Activated CD4-positive, alpha-beta T cell treated with anti-CD3 and anti-CD28 coated beads for 36 hours (primary cell): ENCODE results near the gene SORCS2. TPM values are rescaled to one million over a fixed set of nuclear protein-coding genes. Genes with fewer than 3 reads are reported as not detected.

ENCODE experiments used
- ATAC-seq: fragments of 200-7000 bp; cut with Tn5 transposase; one replicate; pipeline ENCODE4 v1.10.0; 2021; ENCODE audit warnings: mild to moderate bottlenecking, moderate library complexity
- CTCF ChIA-PET: fragments of 350-600 bp; sonication (Branson Sonifier 250); formaldehyde crosslinking; loops from one replicate; lab custom pipeline; 2021; ENCODE audit warnings: antibody characterized with exemption; lab: Charles Lee
- POLR2A ChIA-PET: fragments of 350-600 bp; sonication (Branson Sonifier 250); formaldehyde crosslinking; loops from one replicate; lab custom pipeline; 2021; ENCODE audit warnings: antibody characterized with exemption, inconsistent platforms; lab: Charles Lee
- DNase-seq: peaks from one replicate; pipeline ENCODE4 v3.0.0-alpha.2; 2020
- H3K27ac Mint-ChIP-seq: one replicate; pipeline ENCODE4 v1.8.0; 2021; ENCODE audit warnings: mixed read lengths
- H3K27me3 Mint-ChIP-seq: one replicate; pipeline ENCODE4 v1.8.0; 2021; ENCODE audit warnings: mixed read lengths
- H3K36me3 Mint-ChIP-seq: one replicate; pipeline ENCODE4 v1.8.0; 2021; ENCODE audit warnings: low read depth, mixed read lengths
- H3K4me1 Mint-ChIP-seq: one replicate; pipeline ENCODE4 v1.8.0; 2021; ENCODE audit warnings: mixed read lengths
- H3K4me3 Mint-ChIP-seq: one replicate; pipeline ENCODE4 v1.8.0; 2021; ENCODE audit warnings: mild to moderate bottlenecking, moderate library complexity, mixed read lengths
- H3K9me3 Mint-ChIP-seq: one replicate; pipeline ENCODE4 v1.8.0; 2021; ENCODE audit warnings: low read depth, mixed read lengths
- intact Hi-C, 2 experiments: fragments of 100-400 bp; cut with DNase I in 1 of 2; cut with micrococcal nuclease in 1 of 2; formaldehyde crosslinking; loops; one replicate each; pipeline versions ENCODE4 v1.14.2 to v1.15.1; 2022 to 2024; cut with DNase I, micrococcal nuclease
- total RNA-seq, 2 experiments: library from RNA; stranded (reverse); gene quantifications; one replicate each; pipeline ENCODE4 v1.2.3, GENCODE V29; 2021

Gene SORCS2
- total RNA-seq, 2 experiments from 2014 or later: 0.04 TPM; not detected in 1

- POLR2A ChIA-PET: no interaction called here
- Mint-ChIP-seq H3K27ac (no peak overlapping the region), H3K27me3 (peaks cover 9% of the 10 kb centered on the region), H3K4me3 (no peak overlapping the region), H3K9me3 (no peaks in the 10 kb centered on the region), H3K4me1 (no peaks in the 10 kb centered on the region), H3K36me3 (no peaks in the 10 kb centered on the region)
- intact Hi-C loops: no loop called here
- DNase-seq: no peak
- CTCF ChIA-PET: no interaction called here
- no peak for ATAC-seq
These were observed 87.6 kb downstream of the SORCS2 start for GRCh38 chr4:7279902-7280301.

GRCh38 chr4:7280926-7281690 lies 88.8 kb downstream of the SORCS2 start:
- POLR2A ChIA-PET: no interaction called here
- no peak for ATAC-seq
- no peak overlapping the region for H3K27ac Mint-ChIP-seq

DNA sequence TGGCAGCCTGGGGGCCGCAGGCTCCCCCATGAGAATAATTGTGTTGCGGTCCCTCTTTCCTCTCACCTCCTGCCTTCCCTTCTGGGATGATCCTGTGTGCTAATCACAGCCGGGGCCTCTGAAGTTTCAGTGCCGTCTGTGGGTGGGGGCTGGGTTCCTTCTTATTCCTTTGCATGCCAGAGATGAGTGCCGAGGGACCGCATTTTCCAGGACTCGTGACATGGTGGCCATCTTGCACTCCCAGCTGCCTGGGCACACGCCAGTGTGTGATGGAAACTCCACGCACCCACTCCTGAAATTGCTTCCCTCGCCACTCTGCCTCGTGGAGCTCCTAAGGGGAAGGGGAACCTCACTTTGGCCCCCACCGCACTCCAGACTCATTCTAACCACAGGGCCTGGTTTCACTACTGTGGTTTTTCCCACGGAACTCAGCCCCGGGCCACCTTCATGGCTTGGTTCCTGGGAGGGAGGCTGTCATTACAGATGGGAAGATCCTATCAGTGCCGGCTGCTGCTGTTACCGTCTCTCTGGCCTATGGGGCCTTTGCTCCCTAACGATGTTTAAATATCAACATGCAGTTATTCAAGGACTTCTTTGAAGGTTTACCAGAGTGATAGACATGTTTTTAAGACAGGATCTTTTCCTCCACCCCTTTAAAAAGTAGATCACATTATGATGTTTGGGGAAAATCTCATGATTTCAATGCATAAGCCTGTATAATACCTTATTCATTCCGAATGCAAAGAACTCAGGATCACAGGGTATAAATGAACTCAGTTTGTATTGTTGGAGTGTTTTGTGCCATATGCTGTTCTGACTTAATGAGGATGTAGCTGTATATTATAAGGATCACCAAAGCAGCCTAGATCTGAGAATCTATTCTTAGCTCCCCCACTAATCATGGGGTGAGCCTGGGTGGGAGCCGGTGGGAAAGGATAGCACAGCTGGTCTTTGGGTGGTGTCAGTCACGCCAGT lies 89.6 kb downstream of the SORCS2 start:
- Mint-ChIP-seq H3K9me3 (no peaks in the 10 kb centered on the region), H3K27me3 (peaks cover 11% of the 10 kb centered on the region), H3K4me3 (no peak overlapping the region), H3K27ac (no peak overlapping the region), H3K36me3 (no peaks in the 10 kb centered on the region), H3K4me1 (no peaks in the 10 kb centered on the region)
- ATAC-seq (no peak), DNase-seq (no peak)
- intact Hi-C loops: no loop called here
- CTCF ChIA-PET: interaction anchor here (0.7 kb wide), 1 partner anchor 799 kb away, joined by 3 read pairs; no protein-coding TSS in a partner anchor
- POLR2A ChIA-PET: no interaction called here

More at GRCh38 chr4:7280926-7281690, 88.8 kb downstream of the SORCS2 start:
- Mint-ChIP-seq H3K36me3 (no peaks in the 10 kb centered on the region), H3K27me3 (peaks cover 11% of the 10 kb centered on the region), H3K9me3 (no peaks in the 10 kb centered on the region), H3K4me1 (no peaks in the 10 kb centered on the region), H3K4me3 (no peak overlapping the region)
- no peak for DNase-seq
- CTCF ChIA-PET: interaction anchor here (0.7 kb wide), 1 partner anchor 800 kb away, joined by 3 read pairs; no protein-coding TSS in a partner anchor
- intact Hi-C loops: no loop called here

GRCh38 chr4:7282786-7283440 lies 90.6 kb downstream of the SORCS2 start:
- intact Hi-C loops: no loop called here
- no peak for DNase-seq

DNA sequence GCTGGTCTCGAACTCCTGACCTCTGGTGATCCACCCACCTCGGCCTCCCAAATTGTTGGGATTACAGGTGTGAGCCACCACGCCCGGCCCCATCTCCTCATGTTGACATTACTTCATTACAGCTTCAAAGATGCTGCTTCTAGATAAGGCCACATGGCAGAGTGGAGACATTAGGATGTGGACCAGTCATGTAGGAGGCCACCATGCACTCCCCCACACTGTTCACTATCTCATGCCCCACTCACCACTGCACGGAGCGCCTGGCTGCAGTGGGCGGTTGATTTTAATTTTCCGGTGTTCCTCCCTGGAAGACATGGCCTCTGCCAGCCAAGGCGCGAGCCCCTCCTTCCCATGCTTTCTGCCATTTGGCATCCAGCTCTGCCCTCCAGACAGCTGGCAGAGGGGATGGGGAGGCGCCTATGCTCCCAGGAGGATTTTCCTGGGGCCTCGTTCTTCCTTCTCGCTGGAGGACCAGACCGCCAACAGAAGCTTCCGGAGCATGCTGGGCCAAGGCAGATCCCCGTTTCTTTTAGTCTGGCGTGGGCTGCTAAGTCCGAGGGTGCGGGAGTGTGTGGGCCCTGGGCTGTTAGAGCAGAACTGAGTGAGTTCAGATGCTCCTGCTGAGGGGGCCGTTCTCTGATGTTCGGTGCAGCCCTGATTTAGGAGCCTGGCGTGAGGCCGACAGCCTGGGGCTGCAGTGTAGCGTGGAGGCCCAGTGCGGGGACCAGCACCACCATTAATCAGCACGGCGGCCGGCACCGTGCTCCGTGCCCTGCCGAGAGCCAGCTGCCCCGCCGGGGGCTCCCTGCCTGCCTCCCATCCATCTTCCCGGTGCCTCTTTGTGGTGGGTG lies 93.1 kb downstream of the SORCS2 start:
- POLR2A ChIA-PET: no interaction called here
- Mint-ChIP-seq H3K9me3 (no peaks in the 10 kb centered on the region), H3K27ac (no peak overlapping the region), H3K4me3 (no peak overlapping the region), H3K4me1 (no peaks in the 10 kb centered on the region), H3K36me3 (no peaks in the 10 kb centered on the region), H3K27me3 (peaks cover 14% of the 10 kb centered on the region)
- CTCF ChIA-PET: interaction anchor here (0.7 kb wide), 1 partner anchor 285 kb away, joined by 3 read pairs; no protein-coding TSS in a partner anchor
- ATAC-seq: no peak
- DNase-seq: no peak
- intact Hi-C loops: no loop called here

More at GRCh38 chr4:7282786-7283440, 90.6 kb downstream of the SORCS2 start:
- peaks cover 11% of the 10 kb centered on the region for H3K27me3 Mint-ChIP-seq
- H3K27ac Mint-ChIP-seq: no peak overlapping the region
- no peaks in the 10 kb centered on the region for H3K4me1 Mint-ChIP-seq
- ATAC-seq: no peak
- H3K9me3 Mint-ChIP-seq: no peaks in the 10 kb centered on the region
- ChIA-PET POLR2A (no interaction called here), CTCF (no interaction called here)
- no peaks in the 10 kb centered on the region for H3K36me3 Mint-ChIP-seq
- no peak overlapping the region for H3K4me3 Mint-ChIP-seq

DNA sequence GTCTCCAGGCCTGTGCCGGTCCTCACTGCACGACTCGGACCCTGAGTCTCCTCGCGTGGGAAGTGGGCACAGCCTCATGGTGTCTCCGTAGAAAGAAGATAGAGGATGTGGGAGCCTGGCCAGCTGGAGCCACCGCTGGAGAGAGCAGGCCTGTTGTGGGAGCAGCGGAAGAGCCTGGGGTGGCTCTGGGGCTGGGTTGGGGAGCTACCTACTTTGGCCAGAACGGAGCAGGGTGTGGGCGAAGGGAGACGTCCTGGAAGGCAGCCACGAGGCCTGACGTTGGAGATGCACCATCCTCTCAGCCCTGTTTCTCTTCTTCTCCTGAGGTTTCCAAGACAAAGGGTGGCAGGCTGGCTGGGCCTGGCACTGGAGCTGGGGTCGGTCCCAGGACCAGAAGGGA lies 93.8 kb downstream of the SORCS2 start:
- Mint-ChIP-seq H3K4me1 (no peaks in the 10 kb centered on the region), H3K9me3 (no peaks in the 10 kb centered on the region), H3K27me3 (peaks cover 14% of the 10 kb centered on the region), H3K4me3 (no peak overlapping the region), H3K27ac (no peak overlapping the region), H3K36me3 (no peaks in the 10 kb centered on the region)
- CTCF ChIA-PET: no interaction called here
- POLR2A ChIA-PET: no interaction called here
- intact Hi-C loops: no loop called here
- no peak for DNase-seq
- ATAC-seq: no peak

DNA sequence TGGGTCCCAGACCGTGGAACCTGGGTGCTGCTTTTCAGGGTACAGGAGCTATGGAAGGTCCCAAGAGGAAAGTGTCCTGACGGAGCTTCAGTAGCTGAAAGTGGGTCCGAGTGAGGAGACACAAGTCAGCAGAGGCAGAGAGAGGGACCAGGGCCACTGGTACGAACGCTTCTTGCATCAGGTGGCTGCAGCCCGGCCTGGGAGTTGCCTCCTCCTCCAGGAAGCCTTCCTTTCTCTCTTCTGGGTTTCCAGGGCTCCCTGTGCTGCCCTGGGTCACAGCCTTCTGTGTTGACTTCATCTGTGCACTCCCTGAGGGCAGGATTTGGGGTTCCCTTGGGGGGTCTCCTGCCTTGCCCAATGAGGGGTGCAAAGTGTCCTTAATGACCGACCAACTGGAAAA lies 94.5 kb downstream of the SORCS2 start:
- Mint-ChIP-seq H3K9me3 (no peaks in the 10 kb centered on the region), H3K4me3 (no peak overlapping the region), H3K36me3 (no peaks in the 10 kb centered on the region), H3K27me3 (peaks cover 14% of the 10 kb centered on the region), H3K4me1 (no peaks in the 10 kb centered on the region), H3K27ac (no peak overlapping the region)
- POLR2A ChIA-PET: no interaction called here
- ATAC-seq (no peak), DNase-seq (no peak)
- intact Hi-C loops: no loop called here
- CTCF ChIA-PET: no interaction called here

DNA sequence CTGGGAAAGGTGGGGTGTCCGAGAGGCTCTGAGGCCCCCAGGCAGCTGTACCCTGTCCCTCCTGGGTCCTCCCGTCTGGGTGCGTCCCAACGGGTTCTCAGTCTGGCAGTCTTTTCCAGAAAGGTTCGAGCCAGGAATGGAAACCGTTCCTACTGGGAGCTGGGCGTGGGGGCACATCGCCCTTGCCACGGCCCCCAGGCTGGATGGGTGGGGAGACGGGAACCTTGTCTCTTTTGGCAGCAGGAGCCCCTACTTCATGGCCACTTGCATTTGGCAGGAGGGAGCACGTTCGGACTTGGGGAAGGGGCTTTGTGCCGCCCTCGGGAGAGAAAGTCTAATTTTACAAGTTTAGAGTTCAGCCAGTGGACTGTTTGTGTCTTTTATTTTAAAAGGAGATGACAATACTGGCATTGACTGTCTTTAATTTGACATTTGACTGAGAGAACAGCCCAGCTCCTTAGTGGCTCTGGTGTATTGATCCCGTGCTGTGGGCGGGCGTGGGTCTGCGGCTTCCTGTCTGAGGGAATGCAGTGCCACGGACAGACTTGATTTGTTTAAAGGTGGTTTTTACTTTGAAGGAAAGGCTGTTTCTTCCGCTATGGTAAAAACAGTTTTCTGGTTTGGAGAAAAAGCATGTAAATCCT lies 95.1 kb downstream of the SORCS2 start:
- DNase-seq (no peak), ATAC-seq (no peak)
- peaks cover 10% of the 10 kb centered on the region for H3K27me3 Mint-ChIP-seq
- no peaks in the 10 kb centered on the region for H3K4me1 Mint-ChIP-seq
- H3K4me3 Mint-ChIP-seq: no peak overlapping the region
- intact Hi-C loops: no loop called here
- no peaks in the 10 kb centered on the region for H3K36me3 Mint-ChIP-seq
- H3K9me3 Mint-ChIP-seq: no peaks in the 10 kb centered on the region
- ChIA-PET POLR2A (no interaction called here), CTCF (no interaction called here)
- H3K27ac Mint-ChIP-seq: no peak overlapping the region

DNA sequence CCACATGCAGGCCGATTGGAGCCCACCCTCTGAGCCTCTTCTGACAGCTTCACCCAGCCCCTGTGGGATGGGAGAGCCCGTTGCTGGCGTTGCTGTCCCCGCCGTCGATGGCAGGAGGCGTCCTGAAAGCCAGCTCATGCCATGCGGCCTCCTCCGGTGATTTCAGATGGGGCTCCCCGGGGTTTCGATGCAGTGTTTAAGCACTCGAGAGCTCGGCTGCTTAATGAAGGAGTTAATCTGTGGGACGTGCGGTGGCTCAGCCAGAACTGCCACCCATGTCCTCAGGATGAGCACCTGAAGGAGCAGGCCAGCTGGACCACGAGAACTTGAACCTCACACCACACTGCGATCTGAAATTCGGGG lies 95.6 kb downstream of the SORCS2 start:
- Mint-ChIP-seq H3K27ac (no peak overlapping the region), H3K27me3 (peaks cover 7% of the 10 kb centered on the region), H3K36me3 (no peaks in the 10 kb centered on the region), H3K9me3 (no peaks in the 10 kb centered on the region), H3K4me1 (no peaks in the 10 kb centered on the region), H3K4me3 (no peak overlapping the region)
- DNase-seq (peak; percentile 13), ATAC-seq (no peak)
- CTCF ChIA-PET: no interaction called here
- POLR2A ChIA-PET: no interaction called here
- intact Hi-C loops: no loop called here

DNA sequence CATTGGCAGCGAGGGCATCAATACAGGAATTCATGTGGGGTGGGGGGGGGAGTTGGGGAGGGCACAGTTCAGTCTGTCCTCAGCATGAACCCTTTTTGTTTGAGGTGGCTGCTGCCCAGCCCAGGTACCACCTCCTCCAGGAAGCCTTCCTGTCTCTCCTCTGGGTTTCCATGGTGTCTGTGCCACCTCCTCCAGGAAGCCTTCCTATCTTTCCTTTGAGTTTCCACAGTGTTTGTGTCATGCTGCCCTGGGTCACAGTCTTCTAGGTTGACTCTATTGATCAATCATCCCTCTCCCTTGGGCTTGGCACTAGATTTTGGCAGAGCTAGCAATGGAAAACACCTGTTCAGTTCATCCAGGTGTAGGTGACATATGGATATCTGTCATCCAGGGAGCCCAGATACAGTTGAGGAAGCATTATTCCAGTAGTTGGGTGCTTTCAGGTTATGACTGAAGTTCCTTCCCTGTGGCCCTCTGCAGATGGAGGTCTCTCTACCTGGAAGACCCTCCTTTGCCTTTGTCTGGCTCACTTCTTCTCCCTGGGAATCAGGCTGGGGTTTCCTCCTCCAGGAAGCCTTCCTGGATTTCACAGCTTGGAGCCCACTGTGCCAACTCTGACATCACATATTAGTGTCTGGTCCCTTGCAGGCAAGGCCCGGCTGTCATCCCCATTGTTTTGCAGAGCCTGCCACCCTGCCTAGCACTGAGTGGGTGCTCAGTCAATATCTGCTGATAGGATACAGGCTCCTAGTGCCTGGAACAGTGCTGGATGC lies 96.6 kb downstream of the SORCS2 start:
- POLR2A ChIA-PET: no interaction called here
- H3K4me3 Mint-ChIP-seq: no peak overlapping the region
- peaks cover 5% of the 10 kb centered on the region for H3K27me3 Mint-ChIP-seq
- CTCF ChIA-PET: no interaction called here
- no peaks in the 10 kb centered on the region for H3K36me3 Mint-ChIP-seq
- no peak overlapping the region for H3K27ac Mint-ChIP-seq
- no peak for ATAC-seq
- no peak for DNase-seq
- H3K4me1 Mint-ChIP-seq: no peaks in the 10 kb centered on the region
- intact Hi-C loops: no loop called here
- H3K9me3 Mint-ChIP-seq: no peaks in the 10 kb centered on the region
